ENCODE results near the gene LMO2.
"Not testable (repeated sequence)": the region's sequence is repeated elsewhere in the genome, so short reads cannot be mapped to it uniquely, and the experiment has no call there.

LMO2 gene

GRCh38 chr11:33891714-33892327, at the start of gene LMO2:
TSS of gene LMO2 (minus strand) at chr11:33892076. CDS start at chr11:33869716, 22,360 bp downstream.
- DNase-seq (ENCODE audit: low spot score): no peak
- FAIRE-seq: no peak

GRCh38 chr11:33940538-33940815, 48.6 kb upstream of the LMO2 start:
- FAIRE-seq: no peak
- no peak for DNase-seq (ENCODE audit: low spot score)

GRCh38 chr11:33936725-33937604, 45.1 kb upstream of the LMO2 start:
- FAIRE-seq: no peak
- DNase-seq (ENCODE audit: low spot score): no peak

DNA sequence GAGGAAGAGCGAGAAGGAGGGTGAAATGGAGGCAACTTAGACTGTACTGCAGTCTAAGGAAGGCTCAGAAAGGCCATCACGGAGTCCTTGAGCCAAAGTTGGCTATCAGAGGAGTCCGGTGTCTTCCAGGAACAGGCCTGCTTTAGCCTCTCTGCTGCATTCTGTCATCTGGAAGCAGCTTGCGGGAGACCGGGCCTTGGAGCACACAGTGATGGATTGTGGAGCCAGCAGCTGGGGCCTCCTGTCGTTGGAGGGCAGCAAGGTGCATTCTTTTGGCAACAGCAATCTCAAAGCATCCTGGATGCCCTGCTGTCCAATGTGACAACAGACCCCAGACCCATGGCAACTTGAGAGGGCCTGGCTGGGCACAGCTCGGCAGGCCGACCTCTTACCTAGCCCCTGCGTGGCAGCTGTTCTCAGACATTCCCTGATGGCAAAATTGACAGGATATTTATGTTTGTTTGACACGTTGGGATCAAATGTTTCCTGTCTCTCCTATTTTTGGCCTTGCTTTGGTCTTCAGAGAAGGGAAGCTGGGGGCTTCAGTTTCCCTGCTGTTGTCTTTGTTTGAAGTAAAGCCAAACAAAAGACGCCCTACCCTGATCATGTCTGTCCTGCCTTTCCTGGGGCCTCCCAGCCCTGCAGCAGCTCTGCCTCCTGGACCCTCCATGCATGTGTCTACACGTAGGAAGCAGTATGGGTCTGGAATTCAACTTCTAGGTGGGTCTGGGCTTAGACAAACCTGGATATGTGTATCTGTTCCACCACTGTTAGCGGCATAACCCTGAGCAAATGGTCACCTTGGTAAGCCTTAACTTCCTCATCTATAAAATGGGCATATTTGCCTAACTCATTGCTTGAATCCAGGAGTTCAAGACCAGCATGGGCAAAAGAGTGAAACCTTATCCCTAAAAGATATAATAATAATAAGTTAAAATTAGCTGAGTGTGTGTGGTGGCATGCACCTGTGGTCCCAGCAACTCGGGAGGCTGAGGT, 43.9 kb upstream of the LMO2 start:
- no peak for DNase-seq (ENCODE audit: low spot score)
- no peak for FAIRE-seq

DNA sequence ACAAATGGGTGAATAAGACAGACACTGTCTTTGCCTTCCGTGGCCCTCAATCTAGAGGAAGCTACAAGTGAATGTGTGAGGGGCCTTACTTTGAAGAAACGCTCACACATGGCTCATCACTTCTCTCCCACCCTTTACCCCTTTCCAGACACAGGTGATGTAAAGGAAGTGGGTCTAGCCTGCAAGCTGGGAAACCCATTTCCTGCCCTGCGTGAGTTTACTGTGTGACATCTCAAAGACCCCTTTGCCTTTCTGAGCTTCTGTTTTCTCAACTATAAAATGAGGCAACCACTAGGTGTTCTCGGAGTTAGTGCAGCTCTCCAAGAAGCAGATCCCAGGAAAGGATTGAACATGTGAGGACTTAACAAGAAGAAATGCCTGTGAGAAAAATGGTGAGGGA, 43.1 kb upstream of the LMO2 start:
- no peak for DNase-seq (ENCODE audit: low spot score)
- FAIRE-seq: no peak

- no peak for DNase-seq (ENCODE audit: low spot score)
- FAIRE-seq: no peak
Observed at GRCh38 chr11:33934450-33934849, 42.6 kb upstream of the LMO2 start.

DNA sequence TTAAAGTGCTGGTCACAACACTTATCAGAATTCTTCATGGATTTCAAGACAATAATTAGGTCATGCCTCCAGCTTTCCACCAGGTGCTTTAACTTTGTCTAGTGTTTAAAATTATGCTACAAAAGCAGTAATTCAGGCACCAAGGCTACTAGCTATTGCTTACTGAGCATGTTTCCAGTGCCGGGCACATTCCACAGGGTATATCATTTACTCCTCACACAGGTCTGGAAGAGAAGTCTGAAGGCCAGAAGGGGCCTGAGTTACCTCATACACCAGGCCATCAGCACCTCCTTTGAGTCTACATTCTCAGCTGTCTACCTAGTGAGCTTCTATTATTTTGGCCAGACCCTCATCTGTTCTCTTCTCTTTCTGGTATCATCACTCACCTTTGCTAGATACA, 41.7 kb upstream of the LMO2 start:
- FAIRE-seq (no peak), DNase-seq (ENCODE audit: low spot score) (no peak)

DNA sequence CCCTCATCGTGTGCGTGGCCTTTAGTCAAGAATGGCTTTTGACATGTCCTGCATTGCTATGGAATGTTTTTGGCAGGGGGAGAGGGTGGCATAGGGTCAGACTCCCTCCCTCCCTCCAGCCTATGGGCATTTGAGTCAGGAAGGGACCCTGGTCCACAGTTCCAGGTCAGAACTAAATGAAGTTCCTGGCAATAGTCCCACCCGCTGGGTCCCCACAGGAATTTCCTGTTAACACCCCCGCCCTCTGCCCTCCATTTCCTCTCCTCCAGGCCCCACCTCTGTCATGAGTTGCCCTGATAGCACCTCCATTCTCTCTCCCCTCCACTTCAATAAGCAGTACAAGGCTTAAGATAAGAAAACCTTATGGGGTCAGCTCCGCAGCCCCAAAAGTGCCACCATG, 40.8 kb upstream of the LMO2 start:
- no peak for FAIRE-seq
- DNase-seq (ENCODE audit: low spot score): no peak

DNA sequence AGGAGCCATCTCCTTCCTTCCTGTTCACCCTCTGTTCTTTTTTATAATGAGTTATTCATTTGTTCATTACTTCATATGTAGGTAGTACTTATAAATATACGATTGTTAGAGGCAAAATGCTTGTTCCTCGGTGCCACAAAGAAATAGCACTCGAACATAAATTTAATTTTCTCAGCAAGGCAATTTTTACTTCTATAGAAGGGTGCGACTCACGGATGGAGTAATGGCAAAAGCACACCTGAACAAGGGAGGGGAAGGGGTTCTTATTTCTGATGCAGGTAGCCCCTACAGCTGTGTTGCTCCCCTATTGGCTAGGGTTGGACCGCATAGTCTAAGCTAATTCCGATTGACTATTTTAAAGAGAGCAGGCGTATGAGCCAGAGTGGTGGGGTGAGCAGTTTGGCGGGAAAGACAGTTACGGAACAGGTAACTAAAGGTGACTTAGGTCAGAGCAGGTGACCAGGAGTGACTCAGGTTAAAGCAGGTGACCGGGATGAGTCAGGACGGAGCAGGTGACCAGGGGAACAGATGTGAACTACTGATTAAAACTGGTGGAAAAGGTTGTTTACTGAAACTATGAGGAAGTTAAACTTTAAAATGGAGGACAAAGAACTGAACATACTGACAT, 40.0 kb upstream of the LMO2 start:
- not testable (repeated sequence) for FAIRE-seq

DNA sequence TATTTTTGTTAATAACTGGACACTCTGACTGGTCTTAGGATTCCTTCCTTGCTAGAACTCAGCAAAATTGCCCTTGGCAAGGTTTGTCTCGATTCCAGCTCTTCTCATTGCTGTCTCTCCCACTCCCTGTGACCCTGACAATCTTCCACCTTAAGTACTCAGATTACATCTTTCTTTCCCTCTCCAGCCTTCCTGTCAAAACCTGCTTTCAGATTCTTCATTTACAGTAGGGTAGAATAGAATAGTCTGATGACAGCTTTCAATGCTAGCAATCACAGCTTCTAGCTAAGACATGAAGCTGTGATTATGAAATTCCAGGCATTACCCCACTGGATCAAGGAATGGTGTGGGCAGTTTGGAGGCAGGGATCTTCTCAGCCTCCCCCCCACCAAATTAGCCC, 39.2 kb upstream of the LMO2 start:
- FAIRE-seq (no peak), DNase-seq (ENCODE audit: low spot score) (no peak)

More for the DNA sequence above, 40.0 kb upstream of the LMO2 start:
- DNase-seq (ENCODE audit: low spot score): not testable (repeated sequence)

DNA sequence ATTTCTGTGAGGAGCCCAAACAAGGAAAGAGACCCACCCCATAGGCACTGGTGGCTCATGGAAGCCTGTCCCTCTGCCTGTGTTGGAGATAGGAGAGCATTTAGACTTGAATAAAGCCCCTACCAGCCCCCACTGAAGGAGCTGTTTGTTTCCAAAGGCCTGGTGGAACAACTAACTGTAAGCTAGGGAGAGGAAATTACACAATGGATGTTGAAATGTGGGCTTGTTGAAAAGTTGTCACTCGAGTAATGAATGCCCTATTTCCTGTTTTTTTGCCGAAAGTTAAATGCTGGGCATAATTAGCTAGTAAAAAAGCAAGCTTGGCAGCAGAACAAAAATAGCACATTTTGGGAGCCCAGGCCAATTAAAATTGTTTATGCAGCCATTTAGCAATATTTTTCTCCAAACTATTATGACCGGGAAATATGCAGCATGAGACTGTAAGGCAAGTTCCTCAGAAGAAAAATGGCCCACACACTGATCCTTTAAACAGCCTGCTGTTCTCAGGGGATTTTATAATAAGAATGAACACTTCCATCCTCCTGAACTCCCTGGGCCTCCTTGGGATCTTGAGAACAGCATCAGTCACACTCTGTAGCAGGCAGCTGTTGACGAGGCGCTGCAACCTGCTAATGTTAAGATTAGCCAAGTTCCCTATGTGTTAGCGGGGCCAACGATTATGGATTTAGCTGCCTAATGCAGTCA, 38.6 kb upstream of the LMO2 start:
- DNase-seq (ENCODE audit: low spot score) (no peak), FAIRE-seq (no peak)

- DNase-seq (ENCODE audit: low spot score) (no peak), FAIRE-seq (no peak)
Observed at GRCh38 chr11:33928564-33928963, 36.7 kb upstream of the LMO2 start.

DNA sequence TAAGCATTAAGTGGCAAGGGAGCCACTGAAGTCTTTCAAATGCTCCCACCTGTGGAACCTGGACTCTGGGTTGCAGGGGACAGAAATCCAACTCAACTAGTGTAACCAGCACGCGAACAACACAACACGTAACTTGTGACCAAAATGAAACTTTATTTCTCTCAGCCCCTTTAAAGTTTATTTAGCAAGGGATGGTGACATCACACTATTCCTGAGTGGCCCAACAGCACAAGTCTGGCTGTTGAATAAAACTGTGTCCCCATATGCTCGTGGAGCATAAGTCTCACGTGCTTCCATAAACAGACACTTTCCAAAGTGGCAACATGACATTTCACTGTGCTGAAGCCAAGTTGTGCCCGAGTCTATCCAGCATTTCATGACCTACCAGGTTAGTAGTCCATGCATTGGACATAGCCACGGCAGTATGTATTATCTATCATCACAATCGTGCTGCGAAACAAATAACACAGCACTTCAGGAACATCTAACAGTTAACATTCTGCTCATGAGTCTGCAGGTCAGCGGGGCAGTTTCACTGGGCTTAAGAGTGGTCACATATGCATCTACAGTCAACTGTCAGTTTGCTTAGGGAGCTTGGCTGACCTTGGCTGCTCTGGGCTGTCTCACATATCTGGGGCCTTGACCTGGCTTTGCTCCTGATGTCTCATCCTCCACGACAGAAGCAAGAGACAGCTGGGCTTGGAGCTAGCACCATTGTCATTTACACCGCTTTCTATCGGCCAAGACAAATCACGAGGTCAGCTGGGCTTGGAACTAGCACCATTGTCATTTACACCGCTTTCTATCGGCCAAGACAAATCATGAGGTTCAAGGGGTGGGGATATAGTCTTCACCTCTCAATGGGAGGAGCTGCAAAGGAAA, 35.0 kb upstream of the LMO2 start:
- DNase-seq (ENCODE audit: low spot score) (no peak), FAIRE-seq (no peak)

GRCh38 chr11:33924341-33924740, 32.5 kb upstream of the LMO2 start:
- FAIRE-seq (no peak), DNase-seq (ENCODE audit: low spot score) (no peak)

GRCh38 chr11:33923626-33924025, 31.8 kb upstream of the LMO2 start:
- no peak for DNase-seq (ENCODE audit: low spot score)
- FAIRE-seq: no peak

- no peak for FAIRE-seq
Observed at GRCh38 chr11:33920838-33921613, 29.1 kb upstream of the LMO2 start.

GRCh38 chr11:33919645-33920044, 27.8 kb upstream of the LMO2 start:
- FAIRE-seq (no peak), DNase-seq (ENCODE audit: low spot score) (no peak)

More at GRCh38 chr11:33920838-33921613, 29.1 kb upstream of the LMO2 start:
- no peak for DNase-seq (ENCODE audit: low spot score)

GRCh38 chr11:33917402-33917801, 25.5 kb upstream of the LMO2 start:
- DNase-seq (ENCODE audit: low spot score); FAIRE-seq: not testable (repeated sequence)

DNA sequence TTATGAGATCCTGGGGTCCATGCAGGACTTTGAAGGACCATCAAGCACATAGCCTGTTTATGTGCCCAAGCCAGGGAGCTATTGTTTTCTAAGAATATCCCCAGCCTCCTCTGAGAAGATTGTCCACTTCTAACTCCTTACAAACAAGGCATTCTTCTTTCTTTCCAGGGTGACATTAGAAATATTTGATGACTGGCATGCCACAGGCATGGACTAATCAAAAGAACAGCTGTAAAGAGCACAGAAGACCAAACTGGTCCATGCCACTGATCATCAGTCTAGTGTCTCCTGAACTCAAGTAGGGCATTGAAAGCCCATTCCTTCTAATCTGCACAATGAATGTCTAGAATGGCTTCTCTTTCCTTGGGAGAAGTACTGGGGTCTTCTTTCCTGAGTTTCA, 24.9 kb upstream of the LMO2 start:
- no peak for FAIRE-seq

More for the DNA sequence above, 24.9 kb upstream of the LMO2 start:
- DNase-seq (ENCODE audit: low spot score): no peak

Measured in RCC 7860 (cell line).